ENCODE data around the gene ANO7.

GRCh38 chr2:241269707-241270520 is 81.4 kb downstream of the ANO7 start:
- TF ChIP-seq CTCF (IDR thresholded peaks at IDR 0.05) (no peak), POLR2A (IDR thresholded peaks at IDR 0.05) (no peak)
